Parathyroid adenoma (tissue), 2 donors: ENCODE measurements around the gene SPPL3.

Experiments
- H2AFZ ChIP-seq: fragments of 300-600 bp; sonication (generic); one replicate; pipeline ENCODE4 v1.7.0; 2017; ENCODE audit warnings: antibody characterized with exemption, mild to moderate bottlenecking
- H3K27ac ChIP-seq: fragments of 300-600 bp; sonication (generic); one replicate; pipeline ENCODE4 v1.7.0; 2017
- H3K27me3 ChIP-seq: fragments of 300-600 bp; sonication (generic); one replicate; pipeline ENCODE4 v1.7.0; 2017; ENCODE audit warnings: low read length; ENCODE audit not compliant: control insufficient read depth, insufficient read depth
- H3K36me3 ChIP-seq: fragments of 300-600 bp; sonication (generic); one replicate; pipeline ENCODE4 v1.7.0; 2017; ENCODE audit warnings: low read length; ENCODE audit not compliant: control insufficient read depth, insufficient read depth
- H3K4me1 ChIP-seq: fragments of 300-600 bp; sonication (generic); one replicate; pipeline ENCODE4 v1.7.0; 2017; ENCODE audit warnings: control low read depth
- H3K4me2 ChIP-seq: fragments of 300-600 bp; sonication (generic); one replicate; pipeline ENCODE4 v1.7.0; 2017; ENCODE audit warnings: low read length
- H3K4me3 ChIP-seq: fragments of 300-600 bp; sonication (generic); one replicate; pipeline ENCODE4 v1.7.0; 2017; ENCODE audit warnings: low read depth, low read length
- H3K79me2 ChIP-seq: fragments of 300-600 bp; sonication (generic); one replicate; pipeline ENCODE4 v1.7.0; 2017; ENCODE audit warnings: control low read depth
- H3K9ac ChIP-seq: fragments of 300-600 bp; sonication (generic); one replicate; pipeline ENCODE4 v1.7.0; 2017; ENCODE audit warnings: mild to moderate bottlenecking
- H3K9me3 ChIP-seq: fragments of 300-600 bp; sonication (generic); one replicate; pipeline ENCODE4 v1.7.0; 2017; ENCODE audit warnings: low read length; ENCODE audit not compliant: control insufficient read depth
- CTCF ChIP-seq: fragments of 300-600 bp; sonication (generic); IDR thresholded peaks from one replicate; pipeline ENCODE4 v1.7.0; 2017; ENCODE audit warnings: antibody characterized with exemption, mild to moderate bottlenecking
- donor health status: primary hyperparathyroidism.

SPPL3 gene

DNA sequence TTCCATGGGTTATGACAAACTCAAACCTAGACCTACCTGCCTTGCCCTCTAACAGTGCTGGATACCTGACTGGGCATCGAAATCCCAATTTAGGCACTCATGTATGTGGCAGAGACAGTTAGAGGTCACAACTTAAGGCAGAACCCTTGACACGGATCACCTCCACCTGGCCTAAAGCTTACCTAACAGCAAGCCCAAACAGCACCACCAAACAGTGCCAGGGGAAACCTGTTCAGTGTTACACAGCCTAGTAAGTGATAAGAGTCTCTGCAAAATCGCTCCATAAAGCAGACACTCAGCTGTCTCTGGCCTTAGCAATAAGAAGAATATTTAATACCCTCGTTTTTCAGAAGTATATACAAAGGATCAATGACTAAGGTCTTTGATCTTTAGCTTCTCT is 77.8 kb downstream of the SPPL3 start:
- no peak overlapping the region for H3K4me2 ChIP-seq
- no peak overlapping the region for H2AFZ ChIP-seq
- H3K9me3 ChIP-seq = no peaks in the 10 kb centered on the region
- peaks cover 20% of the 10 kb centered on the region for H3K4me1 ChIP-seq
- H3K79me2 ChIP-seq = peaks cover 42% of the 10 kb centered on the region
- TF ChIP-seq CTCF = no peak
- H3K36me3 ChIP-seq = no peaks in the 10 kb centered on the region
- H3K4me3 ChIP-seq = no peak overlapping the region
- no peak overlapping the region for H3K27ac ChIP-seq
- H3K9ac ChIP-seq = no peak overlapping the region
- no peaks in the 10 kb centered on the region for H3K27me3 ChIP-seq

DNA sequence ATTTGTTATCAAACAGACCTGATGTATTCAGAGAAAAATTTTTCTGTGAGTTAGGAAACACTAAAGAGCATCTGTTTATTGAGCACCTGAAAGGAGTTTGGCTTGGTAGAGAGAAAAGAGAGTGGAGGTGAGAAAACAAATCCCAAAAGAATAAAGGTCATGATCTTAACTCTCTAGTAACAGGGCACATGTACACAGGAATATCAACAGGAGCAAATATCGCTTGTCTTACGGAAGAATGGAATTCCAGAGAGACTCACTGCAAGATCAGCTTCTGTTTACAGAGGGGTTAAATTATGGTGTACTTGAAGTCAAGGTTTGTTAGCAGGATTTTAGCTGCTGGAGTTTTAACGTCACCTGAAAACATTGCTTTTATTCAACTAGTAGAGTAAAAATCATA is 78.8 kb downstream of the SPPL3 start:
- Histone ChIP-seq H3K4me2 (no peak overlapping the region), H3K4me1 (peaks cover 15% of the 10 kb centered on the region), H3K9me3 (no peaks in the 10 kb centered on the region), H2AFZ (no peak overlapping the region), H3K27me3 (no peaks in the 10 kb centered on the region), H3K27ac (no peak overlapping the region), H3K79me2 (peaks cover 42% of the 10 kb centered on the region), H3K36me3 (no peaks in the 10 kb centered on the region), H3K9ac (no peak overlapping the region), H3K4me3 (no peak overlapping the region)
- TF ChIP-seq CTCF = no peak

DNA sequence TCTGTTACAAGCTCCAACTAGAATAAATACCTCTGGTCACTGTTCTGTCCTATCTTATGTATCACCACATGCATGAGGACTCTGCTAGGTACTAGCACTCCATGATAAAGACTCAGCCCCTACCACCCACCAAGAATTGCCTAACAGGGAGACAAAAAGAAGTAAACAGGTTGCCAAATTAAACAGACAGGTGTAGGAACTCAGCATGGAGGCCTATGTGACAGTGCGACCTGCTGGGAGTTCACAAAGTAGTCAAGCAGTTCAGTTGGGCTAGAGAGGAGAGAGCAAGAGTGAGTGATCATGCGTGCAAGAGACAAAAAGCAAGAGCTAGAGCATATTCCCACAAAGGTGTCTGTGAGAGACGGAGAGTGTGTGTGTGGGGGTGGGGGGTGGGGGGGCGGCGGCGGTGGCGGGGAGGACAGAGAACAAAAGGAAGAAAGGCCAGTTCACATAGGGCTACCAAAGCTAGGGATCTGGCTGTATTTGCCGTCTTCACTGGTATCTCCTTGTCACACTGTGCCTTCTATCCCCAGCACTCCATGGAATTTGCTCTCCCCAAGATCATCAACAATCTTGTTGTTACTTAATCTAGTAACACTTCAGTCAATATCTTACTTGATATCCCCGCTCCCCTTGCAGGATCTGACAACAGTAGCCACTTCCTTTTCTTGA is 81.2 kb downstream of the SPPL3 start:
- no peak overlapping the region for H3K27ac ChIP-seq
- no peak for TF ChIP-seq CTCF
- H3K36me3 ChIP-seq = no peaks in the 10 kb centered on the region
- no peak overlapping the region for H3K9ac ChIP-seq
- H3K9me3 ChIP-seq = no peaks in the 10 kb centered on the region
- H2AFZ ChIP-seq = no peak overlapping the region
- peaks cover 47% of the 10 kb centered on the region for H3K79me2 ChIP-seq
- no peaks in the 10 kb centered on the region for H3K27me3 ChIP-seq
- no peak overlapping the region for H3K4me3 ChIP-seq
- no peak overlapping the region for H3K4me2 ChIP-seq
- H3K4me1 ChIP-seq = peaks cover 15% of the 10 kb centered on the region

GRCh38 chr12:120821878-120822277 is 82.3 kb downstream of the SPPL3 start:
- H3K9me3 ChIP-seq = no peaks in the 10 kb centered on the region
- H2AFZ ChIP-seq = no peak overlapping the region
- peaks cover 13% of the 10 kb centered on the region for H3K4me1 ChIP-seq
- peaks cover 48% of the 10 kb centered on the region for H3K79me2 ChIP-seq
- H3K4me2 ChIP-seq = no peak overlapping the region
- no peak overlapping the region for H3K27ac ChIP-seq
- H3K4me3 ChIP-seq = no peak overlapping the region
- H3K36me3 ChIP-seq = no peaks in the 10 kb centered on the region
- H3K9ac ChIP-seq = no peak overlapping the region
- H3K27me3 ChIP-seq = no peaks in the 10 kb centered on the region
- TF ChIP-seq CTCF = no peak

GRCh38 chr12:120820884-120821510 is 83.2 kb downstream of the SPPL3 start:
- Histone ChIP-seq H3K4me3 (no peak overlapping the region), H3K27ac (no peak overlapping the region), H3K9me3 (no peaks in the 10 kb centered on the region)

More at GRCh38 chr12:120820884-120821510, 83.2 kb downstream of the SPPL3 start:
- H3K4me1 ChIP-seq = peaks cover 7% of the 10 kb centered on the region
- no peak for TF ChIP-seq CTCF
- no peaks in the 10 kb centered on the region for H3K36me3 ChIP-seq
- no peak overlapping the region for H3K4me2 ChIP-seq
- H2AFZ ChIP-seq = no peak overlapping the region
- H3K79me2 ChIP-seq = peaks cover 45% of the 10 kb centered on the region
- H3K27me3 ChIP-seq = no peaks in the 10 kb centered on the region
- no peak overlapping the region for H3K9ac ChIP-seq
